Right lobe of liver (tissue), 6 donors: ENCODE results near the gene EME2. TPM values are rescaled to one million over a fixed set of nuclear protein-coding genes. Genes with fewer than 3 reads are reported as not detected.

Experiments used
- ATAC-seq, 4 donors: fragments of 200-7000 bp; cut with Tn5 transposase; one replicate each; pipeline ENCODE4 v1.9.1; 2020; ENCODE audit warnings: mild to moderate bottlenecking in 4 of 4, moderate library complexity in 4 of 4
- DNase-seq, 3 donors: peaks; one replicate each; pipeline ENCODE4 v3.0.0-alpha.2; 2020
- H3K27ac ChIP-seq, 3 donors: fragments of 200-600 bp; one replicate each; pipeline ENCODE4 v1.8.0; 2022
- H3K27me3 ChIP-seq, 2 donors: fragments of 200-600 bp; one replicate each; pipeline ENCODE4 v1.8.0; 2022
- H3K36me3 ChIP-seq, 4 donors: fragments of 200-600 bp; sonication (generic) in 1 of 4; one replicate each; pipeline versions ENCODE4 v1.5.1 to v1.8.0; 2017 to 2022; ENCODE audit warnings: control low read depth in 1 of 4
- H3K4me1 ChIP-seq, 4 donors: fragments of 200-600 bp; sonication (generic) in 1 of 4; one replicate each; pipeline versions ENCODE4 v1.5.1 to v1.8.0; 2017 to 2022; ENCODE audit warnings: control low read depth in 1 of 4
- H3K4me3 ChIP-seq, 3 donors: fragments of 200-600 bp; one replicate each; pipeline ENCODE4 v1.8.0; 2022
- H3K9me3 ChIP-seq, 4 donors: fragments of 200-600 bp; sonication (generic) in 1 of 4; one replicate each; pipeline versions ENCODE4 v1.5.1 to v1.8.0; 2017 to 2022; ENCODE audit warnings: control low read depth in 1 of 4
- POLR2A ChIP-seq: fragments of 450-650 bp; IDR thresholded peaks from one replicate; pipeline ENCODE4 v1.6.1; 2017; ENCODE audit warnings: antibody characterized with exemption, mild to moderate bottlenecking
- WGBS: methylation state at CpG from one replicate; pipeline ENCODE4 v1.1.6; 2018; ENCODE audit warnings: low coverage, low lambda C conversion rate; ENCODE audit not compliant: insufficient coverage; ENCODE audit errors: missing lambda C conversion rate; 5-methylcytosine and 5-hydroxymethylcytosine counted together
- intact Hi-C, 2 donors: fragments of 100-400 bp; cut with DNase I; formaldehyde crosslinking; loops; one replicate each; pipeline versions ENCODE4 v1.11.2 to v1.14.1; 2022
- total RNA-seq, 6 experiments: library from RNA; depleted of rRNA in 2 of 6; stranded (reverse); fragments of >200 nt in 2 of 6; fragmentation: NEBNext Ultra II Directional in 3 of 6; extraction: Animal tissue kit (Norgen Biotek cat#: 25700) in 3 of 6; gene quantifications; one replicate each; pipeline versions ENCODE4 v1.1.0 to v1.2.4, GENCODE V29; 2016 to 2023
- TF ChIP-seq, protein P1 (sequence below), 4 donors: fragments of 200-600 bp in 3 of 4; fragments of 450-650 bp in 1 of 4; IDR thresholded peaks; one replicate each; pipeline versions ENCODE4 v1.5.1 to v1.8.0; 2016 to 2022; ENCODE audit warnings: antibody characterized with exemption in 4 of 4, mild to moderate bottlenecking in 2 of 4
- donor health status: DM: no; HTN: yes; CAD: no.
- donor health status: DM: no; HTN: no; CAD: no.
- donor health status: DM: no; HTN: no; CAD: no.
- donor health status: DM: no; HTN: yes; CAD: no.
- donor health status: DM: no; HTN: yes; CAD: no.

Gene EME2
- total RNA-seq, 6 experiments from 2014 or later, result 3.8 to 11.1 (median 5.0) TPM

DNA sequence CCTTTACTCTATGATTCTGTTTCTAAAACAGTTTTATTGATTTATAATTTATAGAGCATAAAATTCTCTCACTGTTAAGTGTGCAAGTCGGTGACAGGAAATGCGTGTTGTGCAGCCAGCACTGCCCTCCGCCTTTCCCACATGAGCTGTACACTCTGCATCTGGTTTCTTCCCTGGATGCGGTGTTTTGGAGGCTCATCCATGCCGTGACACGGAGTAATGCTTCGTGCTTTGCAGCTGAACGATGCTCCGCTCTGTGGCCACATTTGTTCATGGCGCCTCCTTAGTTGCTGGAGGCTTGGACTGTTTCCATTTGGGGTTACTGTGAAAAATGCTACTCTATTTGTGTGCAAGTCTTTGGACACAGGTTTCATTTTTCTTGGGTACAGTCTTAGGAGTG lies 28.1 kb downstream of the EME2 start:
- intact Hi-C loops, result no loop called here
- ATAC-seq (no peak), DNase-seq (no peak)
- Histone ChIP-seq H3K27ac (no peak overlapping the region), H3K36me3 (no peaks in the 10 kb centered on the region), H3K4me1 (no peaks in the 10 kb centered on the region), H3K27me3 (no peaks in the 10 kb centered on the region), H3K4me3 (no peak overlapping the region), H3K9me3 (no peaks in the 10 kb centered on the region)
- WGBS, result 74% methylated on average over 8 of the region's 10 CpGs
- no peak for TF ChIP-seq POLR2A
- TF ChIP-seq, protein P1, sequence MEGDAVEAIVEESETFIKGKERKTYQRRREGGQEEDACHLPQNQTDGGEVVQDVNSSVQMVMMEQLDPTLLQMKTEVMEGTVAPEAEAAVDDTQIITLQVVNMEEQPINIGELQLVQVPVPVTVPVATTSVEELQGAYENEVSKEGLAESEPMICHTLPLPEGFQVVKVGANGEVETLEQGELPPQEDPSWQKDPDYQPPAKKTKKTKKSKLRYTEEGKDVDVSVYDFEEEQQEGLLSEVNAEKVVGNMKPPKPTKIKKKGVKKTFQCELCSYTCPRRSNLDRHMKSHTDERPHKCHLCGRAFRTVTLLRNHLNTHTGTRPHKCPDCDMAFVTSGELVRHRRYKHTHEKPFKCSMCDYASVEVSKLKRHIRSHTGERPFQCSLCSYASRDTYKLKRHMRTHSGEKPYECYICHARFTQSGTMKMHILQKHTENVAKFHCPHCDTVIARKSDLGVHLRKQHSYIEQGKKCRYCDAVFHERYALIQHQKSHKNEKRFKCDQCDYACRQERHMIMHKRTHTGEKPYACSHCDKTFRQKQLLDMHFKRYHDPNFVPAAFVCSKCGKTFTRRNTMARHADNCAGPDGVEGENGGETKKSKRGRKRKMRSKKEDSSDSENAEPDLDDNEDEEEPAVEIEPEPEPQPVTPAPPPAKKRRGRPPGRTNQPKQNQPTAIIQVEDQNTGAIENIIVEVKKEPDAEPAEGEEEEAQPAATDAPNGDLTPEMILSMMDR (IDR thresholded peaks at IDR 0.05), result no peak

DNA sequence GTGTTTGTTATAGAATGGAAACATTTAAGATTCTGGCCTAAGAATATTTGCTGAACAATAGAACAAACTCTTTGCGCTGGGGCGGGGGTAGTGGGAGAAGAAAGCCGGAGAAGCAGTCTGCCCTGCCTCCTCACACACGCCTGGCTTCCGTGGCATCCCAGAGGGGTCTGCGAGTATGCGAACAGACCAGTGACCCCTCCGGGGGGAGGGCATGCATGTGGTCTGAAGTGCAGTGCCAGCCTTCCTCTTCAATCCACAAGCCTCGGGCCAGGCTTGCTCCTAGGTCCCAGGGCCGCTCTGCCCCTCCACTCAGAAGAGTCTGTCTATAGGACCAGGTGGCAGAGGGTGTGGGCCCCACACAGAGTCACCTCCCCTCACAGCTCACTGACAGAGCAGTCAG lies 35.0 kb downstream of the EME2 start:
- H3K4me1 ChIP-seq, result no peaks in the 10 kb centered on the region
- intact Hi-C loops, result no loop called here
- ATAC-seq (no peak), DNase-seq (no peak)
- no peak for TF ChIP-seq POLR2A
- TF ChIP-seq, protein P1 (IDR thresholded peaks at IDR 0.05), result no peak
- no peaks in the 10 kb centered on the region for H3K27me3 ChIP-seq
- H3K27ac ChIP-seq, result no peak overlapping the region
- H3K4me3 ChIP-seq, result no peak overlapping the region
- no peaks in the 10 kb centered on the region for H3K9me3 ChIP-seq
- 75% methylated on average over 4 of the region's 10 CpGs for WGBS
- H3K36me3 ChIP-seq, result peaks cover 0 to 31% (median 22%) of the 10 kb centered on the region in 4 donors

- H3K4me1 ChIP-seq, result peaks cover 0 to 5% (median 0%) of the 10 kb centered on the region in 4 donors
- H3K36me3 ChIP-seq, result peaks cover 0 to 39% (median 22%) of the 10 kb centered on the region in 4 donors
- H3K27me3 ChIP-seq, result no peaks in the 10 kb centered on the region
- 89% methylated on average over 6 of the region's 18 CpGs for WGBS
- H3K9me3 ChIP-seq, result no peaks in the 10 kb centered on the region
- ATAC-seq (no peak), DNase-seq (no peak)
- intact Hi-C loops, result no loop called here
- H3K4me3 ChIP-seq, result no peak overlapping the region
- TF ChIP-seq POLR2A, result no peak
- TF ChIP-seq, protein P1 (IDR thresholded peaks at IDR 0.05), result no peak
- no peak overlapping the region for H3K27ac ChIP-seq
These were observed 36.1 kb downstream of the EME2 start for GRCh38 chr16:1808691-1809090.

GRCh38 chr16:1809281-1809801 lies 36.7 kb downstream of the EME2 start:
- no peak overlapping the region for H3K27ac ChIP-seq
- no peaks in the 10 kb centered on the region for H3K9me3 ChIP-seq
- ATAC-seq (peak in 1 of 4 donors; percentile 4), DNase-seq (no peak)
- no peak for TF ChIP-seq POLR2A
- TF ChIP-seq, protein P1 (IDR thresholded peaks at IDR 0.05), result no peak
- 96% methylated on average over 5 of the region's 28 CpGs for WGBS
- no peak overlapping the region for H3K4me3 ChIP-seq
- peaks cover 0 to 43% (median 24%) of the 10 kb centered on the region in 4 donors for H3K36me3 ChIP-seq
- no peaks in the 10 kb centered on the region for H3K27me3 ChIP-seq
- intact Hi-C loops, result no loop called here
- peaks cover 0 to 5% (median 0%) of the 10 kb centered on the region in 4 donors for H3K4me1 ChIP-seq

DNA sequence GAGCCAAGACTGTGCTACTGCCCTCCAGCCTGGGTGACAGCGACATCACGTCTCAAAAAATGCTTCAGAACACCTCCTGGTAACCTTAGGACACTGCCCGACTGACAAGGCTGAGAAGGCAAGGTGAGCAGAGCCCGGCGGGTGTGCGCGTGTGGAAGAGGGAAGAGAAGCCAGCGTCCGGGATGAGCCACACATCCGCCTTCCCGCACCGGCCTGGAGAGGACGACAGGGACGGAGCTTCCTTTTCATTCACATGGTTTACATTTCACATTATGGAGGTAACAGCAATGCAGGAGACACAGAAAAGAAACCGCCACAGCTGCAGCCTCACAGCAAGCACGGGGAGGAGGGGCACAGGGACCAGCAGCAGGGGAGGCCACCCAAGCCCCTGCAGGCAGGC lies 37.5 kb downstream of the EME2 start:
- peaks cover 0 to 5% (median 0%) of the 10 kb centered on the region in 4 donors for H3K4me1 ChIP-seq
- no peaks in the 10 kb centered on the region for H3K27me3 ChIP-seq
- TF ChIP-seq, protein P1 (IDR thresholded peaks at IDR 0.05), result no peak
- no peak for TF ChIP-seq POLR2A
- ATAC-seq (no peak), DNase-seq (no peak)
- WGBS, result 80% methylated on average over 3 of the region's 16 CpGs
- no peak overlapping the region for H3K4me3 ChIP-seq
- no peaks in the 10 kb centered on the region for H3K9me3 ChIP-seq
- peaks cover 0 to 46% (median 27%) of the 10 kb centered on the region in 4 donors for H3K36me3 ChIP-seq
- intact Hi-C loops, result no loop called here
- no peak overlapping the region for H3K27ac ChIP-seq
